Stimulated activated CD4-positive, alpha-beta T cell treated with anti-CD3 and anti-CD28 coated beads, Interleukin-15, amount 100 ng/mL, for 48 hours (primary cell): ENCODE results near the gene FAIM2.
"Not testable (repeated sequence)": the region's sequence is repeated elsewhere in the genome, so short reads cannot be mapped to it uniquely, and the experiment has no call there.

Experiments
- DNase-seq, 2 donors: peaks; one replicate each; pipeline ENCODE4 v3.0.0-alpha.2; 2020; ENCODE audit warnings: low read depth in 2 of 2

The FAIM2 gene

DNA sequence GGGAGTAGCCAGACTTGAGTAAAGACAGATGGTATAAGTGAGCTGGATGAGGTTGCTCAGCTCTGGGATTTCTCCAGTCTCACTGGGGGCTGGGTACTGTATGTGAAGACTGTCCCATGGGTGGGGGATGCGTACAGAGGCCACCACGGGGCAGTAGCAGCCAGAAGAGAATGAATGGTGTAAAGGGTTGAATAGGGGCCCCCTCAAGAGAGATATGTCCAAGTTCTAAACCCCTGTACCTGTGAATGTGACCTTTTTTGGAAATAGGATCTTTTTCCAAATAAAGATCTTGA is 39.0 kb downstream of the FAIM2 start:
- DNase-seq: no peak

- DNase-seq: no peak
These were observed 39.5 kb downstream of the FAIM2 start for GRCh38 chr12:49863946-49864797.

- not testable (repeated sequence) for DNase-seq
These were observed 42.8 kb downstream of the FAIM2 start for GRCh38 chr12:49860921-49861320.

- DNase-seq: not testable (repeated sequence)
These were observed 47.8 kb downstream of the FAIM2 start for GRCh38 chr12:49855890-49856289.

- no peak for DNase-seq
These were observed 48.7 kb downstream of the FAIM2 start for GRCh38 chr12:49854976-49855375.

DNA sequence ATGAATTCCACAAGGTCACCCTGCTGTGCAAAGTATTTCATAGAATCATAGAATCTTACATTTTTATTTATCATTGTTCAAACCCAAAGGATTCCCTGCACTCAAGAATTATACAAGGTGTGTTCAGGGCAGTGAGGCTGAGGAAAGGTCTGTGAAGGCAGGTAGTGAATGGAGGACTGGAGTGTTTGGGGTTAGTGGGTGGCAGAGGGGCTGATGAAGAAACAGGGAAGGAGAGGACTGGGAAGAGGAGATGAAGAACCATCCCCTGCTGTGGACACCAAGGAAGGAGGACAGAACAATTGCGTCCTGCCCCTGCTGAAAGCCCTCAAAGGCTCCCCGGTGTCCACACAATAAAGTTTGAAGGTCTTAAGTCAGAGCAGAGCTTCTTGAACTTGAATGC is 50.0 kb downstream of the FAIM2 start:
- no peak for DNase-seq

- DNase-seq: no peak
These were observed 56.5 kb downstream of the FAIM2 start for GRCh38 chr12:49847161-49847560.

DNA sequence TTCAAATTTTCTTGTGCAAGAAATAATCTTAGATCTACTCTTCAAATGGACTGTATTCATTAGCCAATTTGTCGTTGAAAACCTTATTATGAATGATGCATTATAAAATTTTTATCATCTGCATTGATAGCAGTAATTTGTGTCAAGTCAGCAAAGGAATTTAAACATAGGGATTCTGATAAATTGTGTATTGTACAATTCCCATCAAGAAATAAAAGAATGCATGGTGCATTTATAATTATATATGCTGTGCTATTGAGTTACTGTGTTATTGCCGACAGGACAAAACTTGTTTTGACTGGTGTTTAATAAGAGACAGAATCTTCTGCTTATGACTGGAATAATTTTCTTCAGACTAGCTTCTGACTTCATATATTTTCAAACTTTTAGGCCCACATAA is 57.7 kb downstream of the FAIM2 start:
- no peak for DNase-seq

DNA sequence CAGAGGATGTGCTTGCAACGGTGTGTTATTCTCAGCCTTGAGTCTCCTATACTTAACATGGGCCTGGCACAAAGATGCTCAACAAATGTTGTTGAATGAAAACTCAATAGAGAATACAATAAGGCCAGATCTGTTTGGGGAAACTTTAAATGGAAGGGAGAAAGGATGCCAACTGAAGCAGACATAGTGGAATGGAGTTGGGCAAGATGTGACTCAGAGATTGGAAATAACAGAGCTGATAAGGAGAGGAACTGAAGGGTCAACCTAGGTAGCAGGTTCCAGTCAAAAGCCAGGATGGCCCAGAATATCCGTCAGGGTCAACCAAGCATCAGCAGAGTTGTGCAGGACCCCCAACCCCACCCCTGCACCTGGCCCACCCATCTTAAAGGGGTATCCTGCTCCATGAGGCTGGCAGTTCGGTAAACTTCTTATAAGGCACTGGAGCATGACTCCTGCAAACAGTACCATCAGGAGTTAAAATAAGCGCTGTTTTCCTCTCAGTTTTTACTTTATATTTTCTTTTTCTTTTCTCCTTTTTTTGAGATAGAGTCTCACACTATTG is 59.7 kb downstream of the FAIM2 start:
- no peak for DNase-seq

DNA sequence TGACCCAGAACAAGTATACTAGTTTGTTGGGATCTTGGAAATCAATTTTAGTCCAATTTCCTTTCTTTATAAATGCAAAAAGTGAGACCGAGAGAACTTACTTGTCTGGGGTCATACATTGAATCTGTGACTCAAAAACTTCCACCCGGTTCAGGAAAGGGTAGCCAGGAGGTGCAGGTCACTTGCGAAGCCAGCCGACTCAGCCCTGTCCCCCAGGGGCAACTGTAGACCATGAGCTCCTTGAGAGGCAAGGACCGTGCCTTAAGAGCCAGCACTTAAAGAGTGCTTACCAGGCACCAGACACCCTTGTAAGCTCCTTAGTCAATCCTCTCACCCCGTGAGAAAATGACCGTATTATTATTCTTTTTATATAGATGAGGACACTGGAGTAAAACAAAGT is 60.3 kb downstream of the FAIM2 start:
- DNase-seq: no peak

DNA sequence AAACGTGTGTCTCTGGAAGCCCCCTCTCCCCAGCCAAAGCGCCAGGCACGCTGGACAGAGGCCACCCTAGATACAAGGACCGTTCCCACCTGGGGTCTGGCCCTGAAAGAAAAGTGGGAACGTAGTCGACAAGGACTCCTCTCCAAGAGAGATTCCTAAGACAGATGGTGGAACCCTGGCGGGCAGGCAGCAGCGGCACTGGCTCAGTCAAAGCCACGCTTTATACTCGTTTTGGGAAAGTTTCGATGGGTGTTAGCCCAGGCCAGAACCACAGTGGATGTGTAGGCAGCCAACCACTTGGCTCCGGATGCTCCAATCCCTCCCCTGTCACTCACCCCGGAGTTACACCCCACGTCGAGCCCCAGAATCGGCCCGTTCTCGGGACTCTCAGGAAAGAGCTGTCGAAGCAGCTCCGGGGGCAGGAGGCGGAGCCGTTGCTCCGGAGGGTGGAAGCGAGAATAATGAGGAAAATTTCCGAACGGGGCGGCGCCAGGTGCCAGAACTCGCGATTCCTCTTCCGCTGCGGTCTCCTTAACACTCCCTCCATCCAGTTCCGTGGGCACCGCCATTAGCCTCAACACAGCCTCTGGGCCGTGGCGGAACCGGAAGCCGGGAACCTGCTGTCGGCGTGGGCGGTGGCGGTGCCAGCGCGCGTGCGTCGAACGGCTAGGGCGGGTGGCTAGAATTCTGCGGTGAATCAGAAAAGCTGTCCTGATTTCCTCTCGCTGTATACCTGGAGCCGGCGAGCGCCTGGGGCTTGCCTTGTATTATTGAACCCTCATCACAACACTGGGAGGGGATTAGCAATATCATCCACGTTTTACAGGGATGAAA is 61.0 kb downstream of the FAIM2 start, which contains the start of gene BCDIN3D:
Gene BCDIN3D, minus strand, starts transcription at position 588 of the 834 bp plus-strand sequence. Its CDS starts 19 bp downstream, at position 569.
- peak; percentile 92 to 94 for DNase-seq

DNA sequence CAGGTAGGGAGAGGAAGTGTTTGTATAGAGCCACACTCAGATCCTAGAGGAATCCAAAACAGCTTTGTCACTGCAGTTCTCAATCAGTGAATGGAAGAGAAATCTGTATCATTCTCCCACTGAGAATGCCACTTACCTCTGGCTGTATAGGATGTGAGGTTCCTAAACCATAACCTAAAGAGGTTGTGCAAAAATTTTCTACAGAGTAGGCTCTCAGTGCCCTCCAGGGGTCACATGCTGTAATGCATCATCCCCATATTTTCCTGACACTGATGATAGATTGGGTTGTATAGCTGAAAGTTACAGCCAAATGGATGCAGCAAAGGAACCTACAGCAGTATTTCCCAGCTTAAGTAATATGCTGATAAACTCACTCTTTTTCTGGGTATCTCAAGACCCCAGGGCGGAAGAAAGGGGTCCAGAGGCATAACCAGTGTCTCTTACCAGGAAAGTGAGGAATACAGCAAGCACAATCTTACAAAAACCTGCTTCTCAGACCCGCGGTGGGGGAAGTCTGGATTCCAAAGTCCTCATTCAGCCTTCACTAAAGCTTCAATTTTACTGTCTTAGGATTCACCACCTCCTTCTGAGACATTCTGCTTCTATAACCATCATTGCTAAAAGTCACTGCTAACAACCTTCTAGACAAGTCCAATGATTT is 64.6 kb downstream of the FAIM2 start:
- no peak for DNase-seq

- DNase-seq: no peak
These were observed 70.8 kb downstream of the FAIM2 start for GRCh38 chr12:49832836-49833421.

- no peak for DNase-seq
These were observed 72.0 kb downstream of the FAIM2 start for GRCh38 chr12:49831717-49832116.

DNA sequence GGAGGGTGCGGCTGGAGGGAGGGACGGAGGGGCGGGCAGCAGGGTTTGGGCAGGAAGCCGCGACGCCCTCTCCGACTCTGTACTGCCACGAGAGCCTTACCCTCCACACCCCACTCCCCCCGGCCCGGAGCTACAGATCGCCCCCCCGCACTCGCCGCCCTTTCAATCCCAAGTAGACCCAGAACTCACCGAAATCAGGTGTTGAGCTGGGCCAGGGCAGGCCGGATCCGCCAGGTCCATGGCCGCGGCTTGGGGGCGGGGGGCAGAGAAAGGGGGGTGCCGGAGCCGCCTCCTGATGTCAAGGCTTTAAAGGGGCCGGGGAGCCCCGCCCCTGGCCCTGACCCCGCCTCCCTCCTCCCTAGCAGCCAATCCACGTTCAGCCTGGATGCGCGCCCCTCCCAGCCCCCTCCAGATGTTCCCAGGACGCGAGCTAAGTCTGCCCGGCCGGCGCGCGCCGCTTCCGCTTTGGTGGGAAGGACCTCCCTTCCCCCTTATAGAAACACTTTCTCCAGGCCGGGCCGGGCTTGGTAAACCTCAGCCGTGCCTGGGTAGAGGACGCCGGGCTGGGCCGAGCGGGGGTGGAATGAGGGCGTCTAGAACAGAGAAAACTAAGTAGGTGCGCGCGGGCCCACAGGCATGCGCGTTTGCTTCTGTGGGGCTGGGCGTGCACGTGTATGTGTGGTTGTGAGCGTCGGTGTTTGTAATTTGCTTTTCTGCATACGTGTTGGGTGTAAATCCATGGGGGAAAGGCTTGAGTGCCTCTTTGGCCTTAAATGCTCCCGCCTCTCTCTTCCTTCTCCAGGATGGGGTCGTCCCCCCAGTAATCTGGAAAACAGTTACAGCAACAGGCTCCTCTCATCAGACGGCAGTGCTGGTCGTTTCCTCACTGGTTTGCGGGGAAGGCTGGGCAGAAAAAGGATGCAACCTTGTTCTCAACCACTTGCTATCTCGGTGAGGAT is 75.3 kb downstream of the FAIM2 start, which contains the start of gene NCKAP5L:
Gene NCKAP5L, minus strand, starts transcription at position 281 of the 959 bp plus-strand sequence. CDS start 24,369 bp downstream, outside the sequence.
- peak; percentile 89 to 91 for DNase-seq

DNA sequence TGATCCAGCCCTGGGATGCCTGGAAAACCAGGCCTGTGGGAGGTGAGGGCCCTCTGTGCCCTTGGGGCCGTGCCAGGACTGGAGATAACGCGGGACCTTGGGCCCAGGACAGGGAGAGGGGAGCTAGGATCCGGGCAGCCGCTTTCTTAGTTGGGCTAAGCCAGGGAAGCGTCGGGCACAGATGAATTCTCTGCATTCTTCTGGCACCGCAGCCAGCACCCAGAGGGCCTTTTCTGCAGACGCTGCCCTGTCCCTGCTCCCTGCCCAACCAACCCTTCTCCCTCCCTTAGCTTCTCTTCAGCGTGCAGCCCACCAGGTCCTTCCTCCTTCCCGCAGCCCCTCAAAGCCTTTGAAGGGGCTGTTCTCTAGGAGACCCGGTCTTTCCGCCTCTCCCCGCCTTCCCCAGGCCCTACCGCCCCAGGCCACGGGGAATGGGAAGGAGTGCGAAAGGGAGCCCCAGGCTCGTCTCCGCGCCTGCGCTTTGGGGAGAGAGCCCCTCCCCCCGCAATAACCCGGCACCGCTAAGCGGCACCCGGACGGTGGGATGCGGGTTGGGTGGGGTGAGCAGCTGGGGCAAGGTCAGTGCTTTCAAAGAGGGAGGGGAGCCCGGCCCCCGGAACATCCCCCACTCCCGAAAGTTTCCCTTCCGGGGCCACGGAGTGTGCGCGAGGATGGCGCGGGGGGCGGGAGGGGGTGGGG is 76.2 kb downstream of the FAIM2 start:
- peak in 1 of 2 donors; percentile 18 for DNase-seq

DNA sequence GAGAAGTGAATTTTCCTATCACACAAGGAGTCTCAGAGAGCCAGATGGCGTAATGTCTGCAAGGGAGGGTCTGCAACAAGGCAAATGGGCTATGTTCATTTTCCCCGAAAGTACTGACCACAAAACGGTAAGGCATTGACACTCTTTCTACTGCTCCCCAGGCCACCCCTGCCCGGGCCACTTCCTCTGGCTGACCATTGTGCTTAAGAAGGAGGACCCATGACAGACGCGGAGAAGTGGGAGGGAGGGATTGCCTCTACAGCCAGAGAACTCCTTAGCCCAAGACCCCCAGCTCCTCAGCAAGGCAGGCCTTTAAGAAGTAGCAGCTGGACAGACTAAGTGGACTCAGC is 76.7 kb downstream of the FAIM2 start:
- DNase-seq: no peak

DNA sequence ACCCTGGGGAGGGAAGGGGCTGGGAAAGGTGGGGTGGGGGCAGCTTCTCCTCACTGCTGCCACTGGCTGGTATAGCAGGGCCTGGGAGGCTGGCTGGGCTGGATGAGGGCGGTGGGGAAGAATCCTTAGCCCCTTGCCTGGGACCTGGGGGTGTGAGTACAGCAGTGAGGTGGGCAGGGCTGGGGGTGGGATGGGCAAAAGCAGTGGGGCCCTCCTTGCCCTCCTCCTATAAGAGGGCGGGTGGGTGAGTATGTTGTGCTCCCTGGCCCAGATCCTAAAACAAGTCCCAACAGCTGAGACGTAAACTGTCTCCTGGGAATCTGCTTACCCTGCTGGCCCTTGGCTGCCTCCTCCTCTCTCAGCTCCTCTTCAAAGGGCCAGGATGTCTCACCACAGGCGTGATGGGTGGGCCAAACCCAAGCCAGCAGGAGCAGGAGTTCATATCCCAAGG is 77.7 kb downstream of the FAIM2 start:
- no peak for DNase-seq

- no peak for DNase-seq
These were observed 78.2 kb downstream of the FAIM2 start for GRCh38 chr12:49825360-49825970.
